Measurements from ENCODE around the gene NTN5.

Gene NTN5

GRCh38 chr19:48646001-48646721, 26.7 kb downstream of the NTN5 start, which contains the start of gene CA11:
Gene CA11, minus strand, starts transcription at chr19:48646187. Its CDS starts 555 bp downstream, at chr19:48645632.
- Mint-ChIP-seq H3K4me3 (peak within 1 kb of the TSS; percentile 90 to 92 (median 90)), H3K9me3 (no peaks in the 10 kb centered on the region), H3K36me3 (ENCODE audit: low read depth) (no peaks in the 10 kb centered on the region), H3K27me3 (ENCODE audit: low read depth) (no peaks in the 10 kb centered on the region), H3K4me1 (peaks cover 32% of the 10 kb centered on the region), H3K27ac (peak within 1 kb of the TSS; percentile 91 to 98 (median 96))
- peak; percentile 88 to 95 (median 93) for TF ChIP-seq CTCF (IDR thresholded peaks at IDR 0.05; ENCODE audit: unreplicated experiment in 3 of 3)

- no peaks in the 10 kb centered on the region for H3K27me3 Mint-ChIP-seq (ENCODE audit: low read depth)
- peak overlapping the region; percentile 90 to 92 (median 90) for H3K4me3 Mint-ChIP-seq
Observed at GRCh38 chr19:48645620-48646000, 27.2 kb downstream of the NTN5 start.

GRCh38 chr19:48644839-48645619, 27.8 kb downstream of the NTN5 start:
- TF ChIP-seq CTCF (IDR thresholded peaks at IDR 0.05; ENCODE audit: unreplicated experiment in 3 of 3): no peak
- H3K36me3 Mint-ChIP-seq (ENCODE audit: low read depth): no peaks in the 10 kb centered on the region
- H3K27me3 Mint-ChIP-seq (ENCODE audit: low read depth): no peaks in the 10 kb centered on the region

More at GRCh38 chr19:48645620-48646000, 27.2 kb downstream of the NTN5 start:
- TF ChIP-seq CTCF (IDR thresholded peaks at IDR 0.05; ENCODE audit: unreplicated experiment in 3 of 3): no peak
- Mint-ChIP-seq H3K9me3 (no peaks in the 10 kb centered on the region), H3K4me1 (peaks cover 32% of the 10 kb centered on the region), H3K36me3 (ENCODE audit: low read depth) (no peaks in the 10 kb centered on the region), H3K27ac (peak overlapping the region; percentile 91 to 98 (median 96))

GRCh38 chr19:48644355-48644754, 28.5 kb downstream of the NTN5 start:
- Mint-ChIP-seq H3K4me3 (peak overlapping the region; percentile 82 to 92 (median 89)), H3K27me3 (ENCODE audit: low read depth) (no peaks in the 10 kb centered on the region), H3K36me3 (ENCODE audit: low read depth) (no peaks in the 10 kb centered on the region), H3K4me1 (peaks cover 32% of the 10 kb centered on the region), H3K27ac (peak overlapping the region; percentile 84 to 91 (median 85)), H3K9me3 (no peaks in the 10 kb centered on the region)
- no peak for TF ChIP-seq CTCF (IDR thresholded peaks at IDR 0.05; ENCODE audit: unreplicated experiment in 3 of 3)

More at GRCh38 chr19:48644839-48645619, 27.8 kb downstream of the NTN5 start:
- Mint-ChIP-seq H3K4me3 (peak overlapping the region; percentile 82 to 92 (median 90)), H3K9me3 (no peaks in the 10 kb centered on the region), H3K27ac (peak overlapping the region; percentile 91 to 98 (median 96)), H3K4me1 (peaks cover 32% of the 10 kb centered on the region)

- no peaks in the 10 kb centered on the region for H3K27me3 Mint-ChIP-seq (ENCODE audit: low read depth)
- TF ChIP-seq CTCF (IDR thresholded peaks at IDR 0.05; ENCODE audit: unreplicated experiment in 3 of 3): no peak
- peaks cover 5% of the 10 kb centered on the region for H3K36me3 Mint-ChIP-seq (ENCODE audit: low read depth)
- H3K9me3 Mint-ChIP-seq: no peaks in the 10 kb centered on the region
- H3K4me3 Mint-ChIP-seq: peak overlapping the region in 2 of 3 experiments; percentile 50 to 64
- H3K4me1 Mint-ChIP-seq: peaks cover 33% of the 10 kb centered on the region
- H3K27ac Mint-ChIP-seq: peak overlapping the region; percentile 9 to 79 (median 34)
Observed at GRCh38 chr19:48642862-48643261, 30.0 kb downstream of the NTN5 start.

All from nephron (organoid).